SK-N-SH (cell line): Measurements from ENCODE around the gene ATP6V1G3. TPM values are rescaled to one million over a fixed set of nuclear protein-coding genes. Genes with fewer than 3 reads are reported as not detected.

Experiments used
- CTCF ChIA-PET: fragments of 300-600, 350-600 bp; formaldehyde crosslinking; extraction: SDS; loops from one replicate; lab custom pipeline; 2021; lab: Yijun Ruan, JAX
- POLR2A ChIA-PET: fragments of 350-600 bp; sonication (Branson Sonifier 250); formaldehyde crosslinking; extraction: SDS; loops from one replicate; lab custom pipeline; 2020; ENCODE audit warnings: antibody characterized with exemption, inconsistent platforms; lab: Yijun Ruan, JAX
- DNase-seq: peaks from one replicate; pipeline ENCODE4 v3.0.0; 2012
- H2AFZ ChIP-seq: fragments of 200-600 bp; sonication (generic); 2 replicates; pipeline ENCODE4 v1.8.1; 2016; ENCODE audit warnings: antibody characterized with exemption, mild to moderate bottlenecking, low read depth
- H3F3A ChIP-seq: fragments of 200-600 bp; sonication (generic); replicated peaks from 2 replicates; pipeline ENCODE3; 2016; ENCODE audit warnings: antibody characterized with exemption, mild to moderate bottlenecking; ENCODE audit not compliant: insufficient read depth
- H3K27ac ChIP-seq, 2 experiments: fragments of 200-500 bp in 1 of 2; fragments of 200-600 bp in 1 of 2; sonication (Bioruptor generic) in 1 of 2; sonication (generic), shearing (Covaris generic) in 1 of 2; 2 replicates each; pipeline versions ENCODE4 v1.5.1 to v1.6.1; 2014 to 2016; ENCODE audit warnings: low read depth in 2 of 2, inconsistent platforms in 1 of 2, low read length in 1 of 2, mild to moderate bottlenecking in 1 of 2, mixed read lengths in 1 of 2
- H3K27me3 ChIP-seq: fragments of 200-600 bp; sonication (generic), shearing (Covaris generic); 2 replicates; pipeline ENCODE4 v1.6.1; 2016; ENCODE audit warnings: mixed run types; ENCODE audit not compliant: insufficient read depth
- H3K36me3 ChIP-seq, 2 experiments: fragments of 200-500 bp in 1 of 2; fragments of 200-600 bp in 1 of 2; sonication (Bioruptor generic) in 1 of 2; sonication (generic) in 1 of 2; replicated peaks in 1 of 2; 2 replicates each; pipeline versions ENCODE3 to v1.5.1; 2014 to 2016; ENCODE audit warnings: low read length in 1 of 2, mild to moderate bottlenecking in 1 of 2; ENCODE audit not compliant: insufficient read depth in 2 of 2, control insufficient read depth in 1 of 2
- H3K4me1 ChIP-seq, 2 experiments: fragments of 200-500 bp in 1 of 2; fragments of 200-600 bp in 1 of 2; sonication (Bioruptor generic) in 1 of 2; sonication (generic), shearing (Covaris generic) in 1 of 2; 2 replicates each; pipeline versions ENCODE4 v1.5.1 to v1.6.1; 2014 to 2016; ENCODE audit warnings: low read depth in 1 of 2, low read length in 1 of 2, mixed run types in 1 of 2; ENCODE audit not compliant: insufficient read depth in 2 of 2, control insufficient read depth in 1 of 2
- H3K4me2 ChIP-seq: fragments of 200-600 bp; sonication (generic), shearing (Covaris generic); 2 replicates; pipeline ENCODE4 v1.6.1; 2017; ENCODE audit warnings: mixed run types
- H3K4me3 ChIP-seq, 2 experiments: fragments of 200-500 bp in 1 of 2; fragments of 200-600 bp in 1 of 2; sonication (Bioruptor generic) in 1 of 2; sonication (generic), shearing (Covaris generic) in 1 of 2; 2 replicates each; pipeline versions ENCODE4 v1.5.1 to v1.8.1; 2014 to 2016; ENCODE audit warnings: low read depth in 2 of 2, inconsistent platforms in 1 of 2, low read length in 1 of 2, mild to moderate bottlenecking in 1 of 2, mixed read lengths in 1 of 2, moderate library complexity in 1 of 2
- H3K79me2 ChIP-seq: fragments of 200-600 bp; sonication (generic); 2 replicates; pipeline ENCODE4 v1.8.1; 2017; ENCODE audit warnings: mild to moderate bottlenecking; ENCODE audit not compliant: insufficient read depth
- H3K9ac ChIP-seq: fragments of 200-600 bp; sonication (generic); 2 replicates; pipeline ENCODE4 v1.6.1; 2017; ENCODE audit warnings: mixed run types
- H3K9me2 ChIP-seq: fragments of 200-600 bp; sonication (generic); 2 replicates; pipeline ENCODE4 v1.6.1; 2017; ENCODE audit warnings: mixed run types
- H3K9me3 ChIP-seq: fragments of 200-600 bp; sonication (generic); 2 replicates; pipeline ENCODE4 v1.6.1; 2017; ENCODE audit warnings: mixed run types, mild to moderate bottlenecking, moderate library complexity
- H4K20me1 ChIP-seq: fragments of 200-600 bp; sonication (generic); 2 replicates; pipeline ENCODE4 v1.6.1; 2017; ENCODE audit warnings: mild to moderate bottlenecking, mixed run types; ENCODE audit not compliant: insufficient read depth
- CHD2 ChIP-seq: fragments of 150-350 bp; IDR thresholded peaks from 2 replicates; pipeline ENCODE4 v1.6.1; 2018; ENCODE audit warnings: low read length; ENCODE audit not compliant: partially characterized antibody
- EP300 ChIP-seq, 2 experiments: IDR thresholded peaks; 2 replicates each; pipeline versions ENCODE4 v1.4.0 to v1.6.1; 2012; ENCODE audit warnings: borderline replicate concordance in 1 of 2, low read depth in 1 of 2, low read length in 1 of 2
- FOSL2 ChIP-seq: IDR thresholded peaks from 2 replicates; pipeline ENCODE4 v1.4.0; 2012; ENCODE audit warnings: low read depth, mild to moderate bottlenecking, moderate library complexity, borderline replicate concordance
- FOXM1 ChIP-seq: IDR thresholded peaks from 2 replicates; pipeline ENCODE4 v1.4.0; 2012; ENCODE audit warnings: low read depth, mild to moderate bottlenecking
- JUND ChIP-seq: IDR thresholded peaks from 2 replicates; pipeline ENCODE4 v1.4.0; 2012
- RXRA ChIP-seq: IDR thresholded peaks from 2 replicates; pipeline ENCODE4 v1.4.0; 2012; ENCODE audit warnings: low read depth, mild to moderate bottlenecking, borderline replicate concordance
- SIN3A ChIP-seq: IDR thresholded peaks from 2 replicates; pipeline ENCODE4 v1.6.1; 2012; ENCODE audit warnings: low read depth, mild to moderate bottlenecking, low read length, moderate library complexity, borderline replicate concordance
- TAF1 ChIP-seq: IDR thresholded peaks from 2 replicates; pipeline ENCODE4 v1.6.1; 2012; ENCODE audit warnings: low read depth, mild to moderate bottlenecking, low read length, moderate library complexity, borderline replicate concordance
- TCF12 ChIP-seq: IDR thresholded peaks from 2 replicates; pipeline ENCODE4 v1.4.0; 2012
- TEAD4 ChIP-seq: IDR thresholded peaks from 2 replicates; pipeline ENCODE4 v1.4.0; 2012; ENCODE audit warnings: mild to moderate bottlenecking, borderline replicate concordance; ENCODE audit not compliant: insufficient read depth
- WGBS: methylation state at CpG from one replicate; pipeline ENCODE4 v1.1.6; 2017; ENCODE audit warnings: low lambda C conversion rate; 5-methylcytosine and 5-hydroxymethylcytosine counted together
- polyA plus RNA-seq, 3 experiments: library from polyadenylated mRNA; depleted of rRNA; stranded (reverse); fragments of >200 nt; gene quantifications; 2 replicates each; pipeline ENCODE4 v1.2.3, GENCODE V29; 2012
- TF ChIP-seq, protein P1 (sequence below): fragments of 200-600 bp; sonication (generic); IDR thresholded peaks from 2 replicates; pipeline ENCODE4 v1.6.1; 2017; ENCODE audit warnings: antibody characterized with exemption, mild to moderate bottlenecking, moderate library complexity
- TF ChIP-seq, protein P2 (sequence below): IDR thresholded peaks from 2 replicates; pipeline ENCODE4; 2012
- TF ChIP-seq, protein P3 (sequence below): IDR thresholded peaks from 2 replicates; pipeline ENCODE4 v1.4.0; 2012; ENCODE audit warnings: low read depth

The ATP6V1G3 gene
- polyA plus RNA-seq, 1 of the 3 experiments (the other 2 are of a cell fraction), result not detected

GRCh38 chr1:198552668-198553416 lies 12.4 kb upstream of the ATP6V1G3 start:
- Histone ChIP-seq H3K9me2 (no peaks in the 10 kb centered on the region), H3K4me2 (no peak overlapping the region), H3F3A (no peaks in the 10 kb centered on the region), H4K20me1 (no peaks in the 10 kb centered on the region), H3K9ac (no peak overlapping the region), H3K9me3 (no peaks in the 10 kb centered on the region), H3K36me3 (no peaks in the 10 kb centered on the region), H3K79me2 (no peaks in the 10 kb centered on the region), H3K4me3 (no peak overlapping the region), H3K27me3 (no peaks in the 10 kb centered on the region), H3K27ac (no peak overlapping the region)
- CTCF ChIA-PET, result no interaction called here
- 80% methylated on average over 2 of the region's 2 CpGs for WGBS
- POLR2A ChIA-PET, result no interaction called here
- TF ChIP-seq FOXM1, result no peak
- TF ChIP-seq SIN3A, result no peak
- 0 out of 4 replicates have a peak, but pooled peaks of 1 of the 2 experiments have one; percentile 22 for TF ChIP-seq EP300 (IDR thresholded peaks at IDR 0.05; ENCODE audit: borderline replicate concordance in 1 of 2, low read depth in 1 of 2, low read length in 1 of 2)
- TF ChIP-seq FOSL2, result no peak
- no peak for TF ChIP-seq RXRA
- TF ChIP-seq JUND, result peak; percentile 24
- TF ChIP-seq, protein P1, sequence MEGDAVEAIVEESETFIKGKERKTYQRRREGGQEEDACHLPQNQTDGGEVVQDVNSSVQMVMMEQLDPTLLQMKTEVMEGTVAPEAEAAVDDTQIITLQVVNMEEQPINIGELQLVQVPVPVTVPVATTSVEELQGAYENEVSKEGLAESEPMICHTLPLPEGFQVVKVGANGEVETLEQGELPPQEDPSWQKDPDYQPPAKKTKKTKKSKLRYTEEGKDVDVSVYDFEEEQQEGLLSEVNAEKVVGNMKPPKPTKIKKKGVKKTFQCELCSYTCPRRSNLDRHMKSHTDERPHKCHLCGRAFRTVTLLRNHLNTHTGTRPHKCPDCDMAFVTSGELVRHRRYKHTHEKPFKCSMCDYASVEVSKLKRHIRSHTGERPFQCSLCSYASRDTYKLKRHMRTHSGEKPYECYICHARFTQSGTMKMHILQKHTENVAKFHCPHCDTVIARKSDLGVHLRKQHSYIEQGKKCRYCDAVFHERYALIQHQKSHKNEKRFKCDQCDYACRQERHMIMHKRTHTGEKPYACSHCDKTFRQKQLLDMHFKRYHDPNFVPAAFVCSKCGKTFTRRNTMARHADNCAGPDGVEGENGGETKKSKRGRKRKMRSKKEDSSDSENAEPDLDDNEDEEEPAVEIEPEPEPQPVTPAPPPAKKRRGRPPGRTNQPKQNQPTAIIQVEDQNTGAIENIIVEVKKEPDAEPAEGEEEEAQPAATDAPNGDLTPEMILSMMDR, result peak; percentile 28; the same call in 1 of the 2 replicates
- TF ChIP-seq TEAD4, result no peak
- TF ChIP-seq, protein P2, sequence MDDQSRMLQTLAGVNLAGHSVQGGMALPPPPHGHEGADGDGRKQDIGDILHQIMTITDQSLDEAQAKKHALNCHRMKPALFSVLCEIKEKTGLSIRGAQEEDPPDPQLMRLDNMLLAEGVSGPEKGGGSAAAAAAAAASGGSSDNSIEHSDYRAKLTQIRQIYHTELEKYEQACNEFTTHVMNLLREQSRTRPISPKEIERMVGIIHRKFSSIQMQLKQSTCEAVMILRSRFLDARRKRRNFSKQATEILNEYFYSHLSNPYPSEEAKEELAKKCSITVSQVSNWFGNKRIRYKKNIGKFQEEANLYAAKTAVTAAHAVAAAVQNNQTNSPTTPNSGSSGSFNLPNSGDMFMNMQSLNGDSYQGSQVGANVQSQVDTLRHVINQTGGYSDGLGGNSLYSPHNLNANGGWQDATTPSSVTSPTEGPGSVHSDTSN, result peak; percentile 69
- TF ChIP-seq TCF12, result peak; percentile 17; the same call in 1 of the 2 replicates
- TF ChIP-seq, protein P3, sequence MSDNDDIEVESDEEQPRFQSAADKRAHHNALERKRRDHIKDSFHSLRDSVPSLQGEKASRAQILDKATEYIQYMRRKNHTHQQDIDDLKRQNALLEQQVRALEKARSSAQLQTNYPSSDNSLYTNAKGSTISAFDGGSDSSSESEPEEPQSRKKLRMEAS, result no peak
- no peak for TF ChIP-seq CHD2
- no peak for TF ChIP-seq TAF1
- TF ChIP-seq, all 33 proteins: peak for 5
- no peak for DNase-seq
- Histone ChIP-seq H3K4me1 (peaks cover 0 to 3% of the 10 kb centered on the region in 2 experiments; a peak in 1 of 4 replicates), H2AFZ (no peak overlapping the region)
